K562 (cell line): ENCODE results near the gene MCAT. TPM values are rescaled to one million over a fixed set of nuclear protein-coding genes. Genes with fewer than 3 reads are reported as not detected.

ENCODE experiments used
- ARHGAP35 ChIP-seq: fragments of 450-650 bp; IDR thresholded peaks from 2 replicates; pipeline ENCODE4 v1.6.1; 2018; ENCODE audit not compliant: partially characterized antibody
- ATF6 ChIP-seq: sonication (generic); formaldehyde crosslinking; IDR thresholded peaks from 2 replicates; pipeline ENCODE4 v1.4.0; 2020; ENCODE audit warnings: mild to moderate bottlenecking, missing genetic modification reagents
- BRF1 ChIP-seq: IDR thresholded peaks from 3 replicates; pipeline ENCODE4 v1.6.1; 2011; ENCODE audit warnings: borderline replicate concordance, mild to moderate bottlenecking; ENCODE audit not compliant: insufficient read length; ENCODE audit errors: extremely low read depth
- DIDO1 ChIP-seq: fragments of 450-650 bp; IDR thresholded peaks from 2 replicates; pipeline ENCODE4 v1.6.1; 2016; ENCODE audit warnings: low read depth, missing biosample characterization, missing genetic modification characterization
- HDAC8 ChIP-seq: fragments of 450-650 bp; IDR thresholded peaks from 2 replicates; pipeline ENCODE4 v1.6.1; 2016; ENCODE audit warnings: mild to moderate bottlenecking, missing genetic modification characterization, moderate library complexity, missing compliant biosample characterization
- HDGF ChIP-seq: fragments of 450-650 bp; IDR thresholded peaks from 2 replicates; pipeline ENCODE4 v1.6.1; 2016
- HMGN3 ChIP-seq: IDR thresholded peaks from 2 replicates; pipeline ENCODE4 v1.6.1; 2011; ENCODE audit warnings: borderline replicate concordance, low read depth, mild to moderate bottlenecking, mixed read lengths, low read length; ENCODE audit not compliant: insufficient read length; ENCODE audit errors: extremely low read depth
- NFATC3 ChIP-seq: fragments of 450-650 bp; IDR thresholded peaks from 2 replicates; pipeline ENCODE4 v1.6.1; 2017; ENCODE audit warnings: mild to moderate bottlenecking
- NRF1 ChIP-seq, 2 experiments: fragments of 450-650 bp; IDR thresholded peaks in 1 of 2; conservative IDR thresholded peaks in 1 of 2; 2 replicates each; pipeline ENCODE4 v1.6.1; 2014; ENCODE audit warnings: mild to moderate bottlenecking in 2 of 2
- SMARCB1 ChIP-seq: IDR thresholded peaks from 2 replicates; pipeline ENCODE4 v1.6.1; 2011; ENCODE audit warnings: improper control_type of control experiment, low read depth; ENCODE audit not compliant: insufficient read length
- ZKSCAN1 ChIP-seq: fragments of 150-350 bp; IDR thresholded peaks from 2 replicates; pipeline ENCODE4 v1.6.1; 2016; ENCODE audit warnings: low read depth, low read length
- ZNF311 ChIP-seq: fragments of 250-450 bp; sonication (Bioruptor Pico); IDR thresholded peaks from 2 replicates; pipeline ENCODE4 v1.4.0; 2020; ENCODE audit warnings: mild to moderate bottlenecking, moderate library complexity
- ZNF644 ChIP-seq: fragments of 200-800 bp; sonication (Bioruptor generic); IDR thresholded peaks from 2 replicates; pipeline ENCODE4 v1.6.1; 2016; ENCODE audit warnings: low read depth, missing genetic modification characterization, missing compliant biosample characterization
- ZNF766 ChIP-seq: fragments of 200-800 bp; sonication (Bioruptor generic); conservative IDR thresholded peaks from 2 replicates; pipeline ENCODE4 v1.6.1; 2016; ENCODE audit warnings: missing genetic modification characterization, missing compliant biosample characterization
- polyA plus RNA-seq, 8 experiments: library from polyadenylated mRNA; depleted of rRNA in 4 of 8; stranded (reverse) in 5 of 8; unstranded in 3 of 8; fragments of >200 nt; fragmentation: Nextera tagmentation in 2 of 8; fragmentation: Illumina TruSeq in 1 of 8; extraction: Ambion mirVana in 2 of 8; extraction: Trizol in 1 of 8; gene quantifications; 2 replicates each; pipeline versions ENCODE4 v1.2.1 to v1.2.3, GENCODE V29; 2011 to 2014; ENCODE audit warnings: inconsistent platforms in 1 of 8, missing spikeins in 1 of 8
- total RNA-seq, 7 experiments: library from RNA; depleted of rRNA in 6 of 7; stranded (reverse); fragments of >200 nt in 6 of 7; fragmentation: Illumina TruSeq in 2 of 7; extraction: Trizol in 2 of 7; gene quantifications; 2 replicates each; pipeline versions ENCODE4 v1.2.1 to v1.2.3, GENCODE V29; 2011 to 2021; ENCODE audit warnings: low replicate concordance in 1 of 7
- TF ChIP-seq, protein P1 (sequence below): fragments of 200-600 bp; sonication (generic); IDR thresholded peaks from one replicate; pipeline ENCODE4 v1.6.1; 2012; ENCODE audit warnings: mild to moderate bottlenecking, low read depth, low read length, inconsistent platforms

The MCAT gene
- total and polyA plus RNA-seq, 9 of the 15 experiments (the other 6 are each of a cell fraction or from before 2014, with no cell fraction given), result 3.3 to 27.8 (median 13.9) TPM

- TF ChIP-seq ATF6 (CRISPR knock-in tag) (no peak), DIDO1 (tag) (no peak), ZNF311 (CRISPR knock-in tag) (no peak), NFATC3 (no peak), ARHGAP35 (no peak), NRF1 (conservative IDR thresholded peaks at IDR 0.05 in 1 of 2, IDR thresholded peaks at IDR 0.05 in 1 of 2) (0 out of 4 replicates have a peak, but pooled peaks have one; percentile 11 to 34), SMARCB1 (no peak), ZKSCAN1 (peak; percentile 39; the same call in 1 of the 2 replicates), BRF1 (no peak), ZNF766 (CRISPR knock-in tag) (0 out of 2 replicates have a peak, but pooled peaks have one; percentile 24), HDGF (no peak), ZNF644 (no peak), HDAC8 (tag) (no peak), HMGN3 (peak; percentile 87)
- TF ChIP-seq, protein P1, sequence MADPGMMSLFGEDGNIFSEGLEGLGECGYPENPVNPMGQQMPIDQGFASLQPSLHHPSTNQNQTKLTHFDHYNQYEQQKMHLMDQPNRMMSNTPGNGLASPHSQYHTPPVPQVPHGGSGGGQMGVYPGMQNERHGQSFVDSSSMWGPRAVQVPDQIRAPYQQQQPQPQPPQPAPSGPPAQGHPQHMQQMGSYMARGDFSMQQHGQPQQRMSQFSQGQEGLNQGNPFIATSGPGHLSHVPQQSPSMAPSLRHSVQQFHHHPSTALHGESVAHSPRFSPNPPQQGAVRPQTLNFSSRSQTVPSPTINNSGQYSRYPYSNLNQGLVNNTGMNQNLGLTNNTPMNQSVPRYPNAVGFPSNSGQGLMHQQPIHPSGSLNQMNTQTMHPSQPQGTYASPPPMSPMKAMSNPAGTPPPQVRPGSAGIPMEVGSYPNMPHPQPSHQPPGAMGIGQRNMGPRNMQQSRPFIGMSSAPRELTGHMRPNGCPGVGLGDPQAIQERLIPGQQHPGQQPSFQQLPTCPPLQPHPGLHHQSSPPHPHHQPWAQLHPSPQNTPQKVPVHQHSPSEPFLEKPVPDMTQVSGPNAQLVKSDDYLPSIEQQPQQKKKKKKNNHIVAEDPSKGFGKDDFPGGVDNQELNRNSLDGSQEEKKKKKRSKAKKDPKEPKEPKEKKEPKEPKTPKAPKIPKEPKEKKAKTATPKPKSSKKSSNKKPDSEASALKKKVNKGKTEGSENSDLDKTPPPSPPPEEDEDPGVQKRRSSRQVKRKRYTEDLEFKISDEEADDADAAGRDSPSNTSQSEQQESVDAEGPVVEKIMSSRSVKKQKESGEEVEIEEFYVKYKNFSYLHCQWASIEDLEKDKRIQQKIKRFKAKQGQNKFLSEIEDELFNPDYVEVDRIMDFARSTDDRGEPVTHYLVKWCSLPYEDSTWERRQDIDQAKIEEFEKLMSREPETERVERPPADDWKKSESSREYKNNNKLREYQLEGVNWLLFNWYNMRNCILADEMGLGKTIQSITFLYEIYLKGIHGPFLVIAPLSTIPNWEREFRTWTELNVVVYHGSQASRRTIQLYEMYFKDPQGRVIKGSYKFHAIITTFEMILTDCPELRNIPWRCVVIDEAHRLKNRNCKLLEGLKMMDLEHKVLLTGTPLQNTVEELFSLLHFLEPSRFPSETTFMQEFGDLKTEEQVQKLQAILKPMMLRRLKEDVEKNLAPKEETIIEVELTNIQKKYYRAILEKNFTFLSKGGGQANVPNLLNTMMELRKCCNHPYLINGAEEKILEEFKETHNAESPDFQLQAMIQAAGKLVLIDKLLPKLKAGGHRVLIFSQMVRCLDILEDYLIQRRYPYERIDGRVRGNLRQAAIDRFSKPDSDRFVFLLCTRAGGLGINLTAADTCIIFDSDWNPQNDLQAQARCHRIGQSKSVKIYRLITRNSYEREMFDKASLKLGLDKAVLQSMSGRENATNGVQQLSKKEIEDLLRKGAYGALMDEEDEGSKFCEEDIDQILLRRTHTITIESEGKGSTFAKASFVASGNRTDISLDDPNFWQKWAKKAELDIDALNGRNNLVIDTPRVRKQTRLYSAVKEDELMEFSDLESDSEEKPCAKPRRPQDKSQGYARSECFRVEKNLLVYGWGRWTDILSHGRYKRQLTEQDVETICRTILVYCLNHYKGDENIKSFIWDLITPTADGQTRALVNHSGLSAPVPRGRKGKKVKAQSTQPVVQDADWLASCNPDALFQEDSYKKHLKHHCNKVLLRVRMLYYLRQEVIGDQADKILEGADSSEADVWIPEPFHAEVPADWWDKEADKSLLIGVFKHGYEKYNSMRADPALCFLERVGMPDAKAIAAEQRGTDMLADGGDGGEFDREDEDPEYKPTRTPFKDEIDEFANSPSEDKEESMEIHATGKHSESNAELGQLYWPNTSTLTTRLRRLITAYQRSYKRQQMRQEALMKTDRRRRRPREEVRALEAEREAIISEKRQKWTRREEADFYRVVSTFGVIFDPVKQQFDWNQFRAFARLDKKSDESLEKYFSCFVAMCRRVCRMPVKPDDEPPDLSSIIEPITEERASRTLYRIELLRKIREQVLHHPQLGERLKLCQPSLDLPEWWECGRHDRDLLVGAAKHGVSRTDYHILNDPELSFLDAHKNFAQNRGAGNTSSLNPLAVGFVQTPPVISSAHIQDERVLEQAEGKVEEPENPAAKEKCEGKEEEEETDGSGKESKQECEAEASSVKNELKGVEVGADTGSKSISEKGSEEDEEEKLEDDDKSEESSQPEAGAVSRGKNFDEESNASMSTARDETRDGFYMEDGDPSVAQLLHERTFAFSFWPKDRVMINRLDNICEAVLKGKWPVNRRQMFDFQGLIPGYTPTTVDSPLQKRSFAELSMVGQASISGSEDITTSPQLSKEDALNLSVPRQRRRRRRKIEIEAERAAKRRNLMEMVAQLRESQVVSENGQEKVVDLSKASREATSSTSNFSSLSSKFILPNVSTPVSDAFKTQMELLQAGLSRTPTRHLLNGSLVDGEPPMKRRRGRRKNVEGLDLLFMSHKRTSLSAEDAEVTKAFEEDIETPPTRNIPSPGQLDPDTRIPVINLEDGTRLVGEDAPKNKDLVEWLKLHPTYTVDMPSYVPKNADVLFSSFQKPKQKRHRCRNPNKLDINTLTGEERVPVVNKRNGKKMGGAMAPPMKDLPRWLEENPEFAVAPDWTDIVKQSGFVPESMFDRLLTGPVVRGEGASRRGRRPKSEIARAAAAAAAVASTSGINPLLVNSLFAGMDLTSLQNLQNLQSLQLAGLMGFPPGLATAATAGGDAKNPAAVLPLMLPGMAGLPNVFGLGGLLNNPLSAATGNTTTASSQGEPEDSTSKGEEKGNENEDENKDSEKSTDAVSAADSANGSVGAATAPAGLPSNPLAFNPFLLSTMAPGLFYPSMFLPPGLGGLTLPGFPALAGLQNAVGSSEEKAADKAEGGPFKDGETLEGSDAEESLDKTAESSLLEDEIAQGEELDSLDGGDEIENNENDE, result no peak
Measured at GRCh38 chr22:43183496-43184277, 40.5 kb upstream of the MCAT start (continued).
